Measurements from ENCODE around the gene CHD6. TPM values are rescaled to one million over a fixed set of nuclear protein-coding genes. Genes with fewer than 3 reads are reported as not detected.

Gene CHD6
- total RNA-seq, 1 experiment from 2014 or later, result 51.1 TPM

- POLR2A ChIA-PET (ENCODE audit: unreplicated experiment), result no interaction called here
Observed at GRCh38 chr20:41375846-41376245, 242.3 kb downstream of the CHD6 start.

DNA sequence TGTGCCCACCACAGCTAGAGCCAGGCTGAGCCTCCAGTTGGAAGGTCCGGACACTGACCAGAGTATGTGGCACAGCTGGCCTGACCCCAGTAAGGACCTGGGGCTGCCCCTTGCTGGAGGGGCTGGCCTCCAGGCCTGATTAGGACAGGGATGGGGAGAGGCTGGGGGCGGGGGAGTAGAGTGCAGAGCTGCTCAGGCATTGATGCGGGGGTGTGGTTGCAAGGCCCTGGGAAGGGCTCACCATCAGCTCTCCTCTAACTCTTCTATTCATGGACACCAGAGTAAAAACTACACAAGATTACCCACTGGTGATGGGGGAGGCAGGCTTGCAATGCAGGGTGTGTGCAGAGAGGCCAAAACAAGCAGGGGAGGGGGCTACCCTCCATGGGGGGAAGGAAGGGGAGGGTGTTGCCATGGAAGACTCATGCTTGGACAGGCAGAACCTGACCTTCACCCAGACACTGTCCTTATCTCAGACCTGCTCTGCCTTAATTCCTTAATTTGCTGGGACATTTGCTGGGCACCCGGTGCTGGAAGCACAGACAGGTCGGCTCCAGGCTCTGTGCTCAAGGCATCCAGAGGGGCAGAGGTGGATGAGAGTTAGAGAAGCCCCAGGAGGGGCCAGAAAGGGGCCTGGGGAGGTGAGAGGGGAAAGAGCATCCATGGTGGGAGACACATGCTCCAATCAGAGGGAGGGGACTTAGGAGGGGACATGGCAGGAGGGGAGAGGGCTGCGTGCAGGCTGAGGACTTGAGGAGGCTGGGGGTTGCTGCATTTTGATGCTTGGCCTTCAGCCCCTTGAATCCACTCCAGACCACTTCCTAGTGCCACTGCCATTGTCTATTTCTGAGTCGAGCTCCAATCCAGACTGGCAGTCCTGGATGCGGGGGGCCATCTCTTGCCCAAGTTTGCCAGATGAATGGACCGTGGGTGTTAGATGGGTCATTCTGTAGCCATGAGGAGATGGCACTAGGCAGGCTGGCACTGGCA lies 244.0 kb downstream of the CHD6 start:
- Histone ChIP-seq H3K79me2 (ENCODE audit: low read depth) (no peaks in the 10 kb centered on the region), H3F3A (ENCODE audit: insufficient read depth, low read depth) (no peaks in the 10 kb centered on the region), H3K36me3 (ENCODE audit: low read depth) (no peaks in the 10 kb centered on the region), H4K20me1 (ENCODE audit: insufficient read depth) (no peaks in the 10 kb centered on the region), H3K4me1 (replicated peaks; ENCODE audit: insufficient read depth) (no peaks in the 10 kb centered on the region), H2AFZ (no peak overlapping the region), H3K9me2 (ENCODE audit: insufficient read depth) (no peaks in the 10 kb centered on the region), H3K4me3 (no peak overlapping the region), H3K27me3 (ENCODE audit: insufficient read depth, low read depth) (peaks cover 42% of the 10 kb centered on the region), H3K4me2 (no peak overlapping the region), H3K27ac (no peak overlapping the region), H3K9me3 (ENCODE audit: insufficient read depth, low read depth) (no peaks in the 10 kb centered on the region)
- DNase-seq, result peak in 1 of 2 experiments; percentile 21
- intact Hi-C loops (cut with micrococcal nuclease; ENCODE audit: unreplicated experiment), result no loop called here
- BruUV-seq (replicated peaks), result no TSS peak
- TF ChIP-seq EZH2 (IDR thresholded peaks at IDR 0.05; ENCODE audit: low read depth), result no peak
- TF ChIP-seq, protein P1, sequence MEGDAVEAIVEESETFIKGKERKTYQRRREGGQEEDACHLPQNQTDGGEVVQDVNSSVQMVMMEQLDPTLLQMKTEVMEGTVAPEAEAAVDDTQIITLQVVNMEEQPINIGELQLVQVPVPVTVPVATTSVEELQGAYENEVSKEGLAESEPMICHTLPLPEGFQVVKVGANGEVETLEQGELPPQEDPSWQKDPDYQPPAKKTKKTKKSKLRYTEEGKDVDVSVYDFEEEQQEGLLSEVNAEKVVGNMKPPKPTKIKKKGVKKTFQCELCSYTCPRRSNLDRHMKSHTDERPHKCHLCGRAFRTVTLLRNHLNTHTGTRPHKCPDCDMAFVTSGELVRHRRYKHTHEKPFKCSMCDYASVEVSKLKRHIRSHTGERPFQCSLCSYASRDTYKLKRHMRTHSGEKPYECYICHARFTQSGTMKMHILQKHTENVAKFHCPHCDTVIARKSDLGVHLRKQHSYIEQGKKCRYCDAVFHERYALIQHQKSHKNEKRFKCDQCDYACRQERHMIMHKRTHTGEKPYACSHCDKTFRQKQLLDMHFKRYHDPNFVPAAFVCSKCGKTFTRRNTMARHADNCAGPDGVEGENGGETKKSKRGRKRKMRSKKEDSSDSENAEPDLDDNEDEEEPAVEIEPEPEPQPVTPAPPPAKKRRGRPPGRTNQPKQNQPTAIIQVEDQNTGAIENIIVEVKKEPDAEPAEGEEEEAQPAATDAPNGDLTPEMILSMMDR (conservative IDR thresholded peaks at IDR 0.05), result no peak
- ChIA-PET POLR2A (ENCODE audit: unreplicated experiment) (interaction anchor here (0.6 kb wide), 1 partner anchor 216 kb away, joined by 3 read pairs; no protein-coding TSS in a partner anchor), CTCF (no interaction called here)

More at GRCh38 chr20:41375846-41376245, 242.3 kb downstream of the CHD6 start:
- intact Hi-C loops (cut with micrococcal nuclease; ENCODE audit: unreplicated experiment), result no loop called here
- Histone ChIP-seq H3K4me2 (no peak overlapping the region), H3F3A (ENCODE audit: insufficient read depth, low read depth) (no peaks in the 10 kb centered on the region), H3K27ac (no peak overlapping the region), H3K9me2 (ENCODE audit: insufficient read depth) (no peaks in the 10 kb centered on the region), H3K4me3 (no peak overlapping the region), H3K36me3 (ENCODE audit: low read depth) (no peaks in the 10 kb centered on the region), H3K27me3 (ENCODE audit: insufficient read depth, low read depth) (peaks cover 58% of the 10 kb centered on the region), H2AFZ (no peak overlapping the region), H3K79me2 (ENCODE audit: low read depth) (no peaks in the 10 kb centered on the region), H3K4me1 (replicated peaks; ENCODE audit: insufficient read depth) (no peaks in the 10 kb centered on the region), H3K9me3 (ENCODE audit: insufficient read depth, low read depth) (no peaks in the 10 kb centered on the region), H4K20me1 (ENCODE audit: insufficient read depth) (no peaks in the 10 kb centered on the region)
- no TSS peak for BruUV-seq (replicated peaks)
- TF ChIP-seq EZH2 (IDR thresholded peaks at IDR 0.05; ENCODE audit: low read depth), result no peak
- TF ChIP-seq, protein P1 (conservative IDR thresholded peaks at IDR 0.05), result no peak
- CTCF ChIA-PET, result no interaction called here
- peak in 1 of 2 experiments; percentile 30 for DNase-seq

- Histone ChIP-seq H3K4me1 (replicated peaks; ENCODE audit: insufficient read depth) (no peaks in the 10 kb centered on the region), H3K27me3 (ENCODE audit: insufficient read depth, low read depth) (peaks cover 40% of the 10 kb centered on the region), H3K4me3 (no peak overlapping the region), H3K9me3 (ENCODE audit: insufficient read depth, low read depth) (no peaks in the 10 kb centered on the region), H3F3A (ENCODE audit: insufficient read depth, low read depth) (no peaks in the 10 kb centered on the region), H3K27ac (no peak overlapping the region), H3K79me2 (ENCODE audit: low read depth) (no peaks in the 10 kb centered on the region), H3K4me2 (no peak overlapping the region), H2AFZ (no peak overlapping the region), H3K9me2 (ENCODE audit: insufficient read depth) (no peaks in the 10 kb centered on the region), H3K36me3 (ENCODE audit: low read depth) (no peaks in the 10 kb centered on the region), H4K20me1 (ENCODE audit: insufficient read depth) (no peaks in the 10 kb centered on the region)
- no TSS peak for BruUV-seq (replicated peaks)
- peak in 1 of 2 experiments; percentile 21 for DNase-seq
- intact Hi-C loops (cut with micrococcal nuclease; ENCODE audit: unreplicated experiment), result no loop called here
- TF ChIP-seq, protein P1 (conservative IDR thresholded peaks at IDR 0.05), result no peak
- TF ChIP-seq EZH2 (IDR thresholded peaks at IDR 0.05; ENCODE audit: low read depth), result no peak
- ChIA-PET POLR2A (ENCODE audit: unreplicated experiment) (interaction anchor here (0.6 kb wide), 1 partner anchor 215 kb away, joined by 3 read pairs; no protein-coding TSS in a partner anchor), CTCF (no interaction called here)
Observed at GRCh38 chr20:41373251-41373783, 244.9 kb downstream of the CHD6 start.

Data from PC-9 (cell line).